Esophagus squamous epithelium (tissue), 4 donors: ENCODE results near the gene MMP3.

Experiments used
- CTCF ChIP-seq, 6 experiments: fragments of 450-650 bp in 4 of 6; fragments of 200-600 bp in 2 of 6; sonication (generic) in 2 of 6; IDR thresholded peaks; one replicate each; pipeline ENCODE4 v1.5.1; 2016 to 2019; ENCODE audit warnings: antibody characterized with exemption in 6 of 6, mild to moderate bottlenecking in 4 of 6, moderate library complexity in 4 of 6
- POLR2A ChIP-seq, 4 donors: fragments of 450-650 bp; IDR thresholded peaks; one replicate each; pipeline ENCODE4 v1.6.1; 2017; ENCODE audit warnings: antibody characterized with exemption in 4 of 4, mild to moderate bottlenecking in 4 of 4, moderate library complexity in 3 of 4

DNA sequence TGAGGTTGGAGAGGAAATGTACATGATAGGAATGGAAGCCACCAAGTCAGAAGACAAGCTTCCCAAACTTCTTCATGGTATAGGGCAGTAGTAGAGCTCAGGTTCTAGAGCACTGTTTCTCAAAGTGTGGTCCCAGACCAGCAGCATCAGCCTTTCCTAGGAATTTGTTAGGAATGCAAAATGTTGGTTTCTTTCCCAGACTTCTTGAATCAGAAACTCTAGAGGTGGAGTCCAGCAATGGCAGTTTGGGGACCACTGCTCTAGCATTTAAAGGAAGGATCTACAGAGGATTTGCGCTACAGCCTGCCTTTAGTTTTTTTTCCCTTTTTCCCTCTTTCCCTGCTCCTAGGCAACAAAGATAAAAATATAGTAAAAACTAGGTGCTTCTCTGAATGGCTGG lies 48.3 kb upstream of the MMP3 start:
- no peak for TF ChIP-seq CTCF (IDR thresholded peaks at IDR 0.05)
- no peak for TF ChIP-seq POLR2A (IDR thresholded peaks at IDR 0.05)
